ENCODE results near the gene GPSM3. TPM values are rescaled to one million over a fixed set of nuclear protein-coding genes. Genes with fewer than 3 reads are reported as not detected.

GPSM3 gene
- total and polyA plus RNA-seq, 8 donors: 3.1 to 41.0 (median 23.9) TPM; not detected in 3

DNA sequence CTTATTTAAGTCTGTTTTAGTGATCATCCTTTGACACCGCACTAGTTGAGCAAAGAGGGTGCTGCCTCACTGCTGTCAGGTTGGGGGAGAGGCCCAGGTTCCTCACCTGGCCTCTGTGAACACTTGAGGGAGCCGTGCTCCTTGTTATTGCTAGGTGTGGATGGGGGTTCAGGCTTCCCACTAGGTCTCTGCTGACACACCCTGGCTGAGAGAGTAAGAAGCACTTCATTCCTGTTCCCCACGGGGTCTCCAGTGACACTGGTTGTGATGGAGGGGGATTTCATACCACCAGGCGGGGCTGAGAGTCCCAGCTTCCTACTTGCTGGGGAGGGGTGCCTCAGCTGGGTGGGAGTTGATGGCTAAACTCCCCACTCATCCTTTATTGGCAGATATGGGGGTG, 42.5 kb upstream of the GPSM3 start:
- Histone ChIP-seq H3K27me3 (no peaks in the 10 kb centered on the region), H3K4me3 (no peak overlapping the region), H3K36me3 (no peaks in the 10 kb centered on the region), H3K9me3 (no peaks in the 10 kb centered on the region), H3K4me1 (no peaks in the 10 kb centered on the region), H3K27ac (no peak overlapping the region)
- intact Hi-C loops (cut with DNase I; ENCODE audit: low total_unique reads): no loop called here
- TF ChIP-seq CTCF (IDR thresholded peaks at IDR 0.05) (no peak), POLR2AphosphoS5 (IDR thresholded peaks at IDR 0.05) (no peak), EP300 (IDR thresholded peaks at IDR 0.05) (no peak), POLR2A (IDR thresholded peaks at IDR 0.05) (no peak)
- no peak for DNase-seq
- WGBS, 5 donors: 44 to 58% (median 53%) methylated on average over 4 of the region's 4 CpGs

DNA sequence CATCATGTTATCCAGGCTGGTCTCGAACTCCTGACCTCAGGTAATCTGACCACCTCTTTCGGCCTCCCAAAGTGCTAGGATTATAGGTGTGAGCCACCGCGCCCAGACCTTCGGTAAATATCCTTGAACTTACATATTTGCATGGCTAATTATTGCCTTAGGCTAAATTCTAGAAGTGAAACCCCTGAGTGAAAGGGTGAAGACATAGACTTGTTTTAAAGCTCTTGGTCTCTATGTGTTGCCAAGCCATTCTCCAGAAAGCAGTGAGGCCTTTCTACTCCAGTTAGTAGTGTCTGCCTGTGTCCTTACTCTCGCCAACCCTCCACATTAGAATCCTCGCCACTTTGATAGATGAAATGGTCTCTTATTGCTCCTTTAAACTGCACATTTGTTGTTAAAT, 34.0 kb upstream of the GPSM3 start:
- no peak for DNase-seq
- Histone ChIP-seq H3K4me1 (no peaks in the 10 kb centered on the region), H3K27me3 (peaks cover 0 to 10% (median 0%) of the 10 kb centered on the region in 3 donors), H3K27ac (no peak overlapping the region), H3K4me3 (no peak overlapping the region), H3K9me3 (no peaks in the 10 kb centered on the region), H3K36me3 (no peaks in the 10 kb centered on the region)
- TF ChIP-seq EP300 (IDR thresholded peaks at IDR 0.05) (no peak), CTCF (IDR thresholded peaks at IDR 0.05) (no peak), POLR2AphosphoS5 (IDR thresholded peaks at IDR 0.05) (no peak), POLR2A (IDR thresholded peaks at IDR 0.05) (no peak)
- WGBS, 5 donors: 85 to 96% (median 93%) methylated on average over 7 of the region's 7 CpGs
- intact Hi-C loops (cut with DNase I; ENCODE audit: low total_unique reads): no loop called here

DNA sequence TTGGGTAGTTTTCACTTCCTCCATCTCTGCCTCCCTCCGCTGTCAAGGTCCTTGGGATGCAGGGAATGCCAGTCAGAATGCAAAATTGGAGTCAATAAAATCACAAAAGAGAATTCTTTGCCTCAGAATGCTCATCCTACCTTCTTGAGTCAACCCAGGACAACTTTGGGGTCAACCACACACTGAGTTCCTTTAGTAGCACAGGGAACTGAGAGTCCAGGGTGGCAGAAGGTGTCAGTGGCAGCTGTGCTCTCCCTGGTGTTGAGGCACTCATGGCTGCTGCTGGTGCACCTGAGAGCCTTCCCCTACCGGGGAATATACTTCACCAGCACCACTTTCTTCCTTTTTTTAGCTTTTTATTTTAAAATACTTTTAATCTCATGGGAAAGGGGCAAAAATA, 32.3 kb upstream of the GPSM3 start:
- Histone ChIP-seq H3K36me3 (no peaks in the 10 kb centered on the region), H3K4me1 (no peaks in the 10 kb centered on the region), H3K27me3 (peaks cover 0 to 19% (median 0%) of the 10 kb centered on the region in 3 donors), H3K9me3 (no peaks in the 10 kb centered on the region), H3K4me3 (no peak overlapping the region), H3K27ac (no peak overlapping the region)
- TF ChIP-seq EP300 (IDR thresholded peaks at IDR 0.05) (no peak), POLR2A (IDR thresholded peaks at IDR 0.05) (no peak), CTCF (IDR thresholded peaks at IDR 0.05) (no peak), POLR2AphosphoS5 (IDR thresholded peaks at IDR 0.05) (no peak)
- 63 to 82% (median 78%) methylated on average over 2 of the region's 2 CpGs for WGBS, 5 donors
- DNase-seq: no peak
- intact Hi-C loops (cut with DNase I; ENCODE audit: low total_unique reads): no loop called here

GRCh38 chr6:32223258-32224235, 31.1 kb upstream of the GPSM3 start, which contains the start of gene NOTCH4:
Gene NOTCH4 (minus strand): TSS chr6:32224067. CDS start chr6:32223928, 139 bp downstream.
- Histone ChIP-seq H3K27me3 (peaks cover 0 to 19% (median 0%) of the 10 kb centered on the region in 3 donors), H3K4me1 (no peaks in the 10 kb centered on the region), H3K9me3 (no peaks in the 10 kb centered on the region), H3K27ac (peak within 1 kb of the TSS in 3 of 5 donors; percentile 28 to 51 (median 39)), H3K4me3 (peak within 1 kb of the TSS in 2 of 4 donors; percentile 1 to 16), H3K36me3 (no peaks in the 10 kb centered on the region)
- no peak for DNase-seq
- whole genome bisulfite sequencing, 5 donors: 47 to 59% (median 52%) methylated on average over 20 of the region's 20 CpGs
- TF ChIP-seq POLR2AphosphoS5 (IDR thresholded peaks at IDR 0.05) (peak in 2 of 3 donors; percentile 28 to 54), CTCF (IDR thresholded peaks at IDR 0.05) (no peak)
- intact Hi-C loops (cut with DNase I; ENCODE audit: low total_unique reads): no loop called here
